Activated CD8-positive, alpha-beta T cell treated with anti-CD3 and anti-CD28 coated beads for 36 hours (primary cell): ENCODE data around the gene HLA-DRA. TPM values are rescaled to one million over a fixed set of nuclear protein-coding genes. Genes with fewer than 3 reads are reported as not detected.

Experiments
- ATAC-seq: fragments of 200-7000 bp; cut with Tn5 transposase; one replicate; pipeline ENCODE4 v1.10.0; 2021; ENCODE audit warnings: mild to moderate bottlenecking, moderate library complexity
- CTCF ChIA-PET: fragments of 350-600 bp; sonication (Branson Sonifier 250); formaldehyde crosslinking; loops from one replicate; lab custom pipeline; 2021; ENCODE audit warnings: antibody characterized with exemption; lab: Charles Lee
- POLR2A ChIA-PET: fragments of 350-600 bp; sonication (Branson Sonifier 250); formaldehyde crosslinking; loops from one replicate; lab custom pipeline; 2021; ENCODE audit warnings: antibody characterized with exemption; lab: Charles Lee
- DNase-seq: peaks from one replicate; pipeline ENCODE4 v3.0.0-alpha.2; 2020
- H3K27ac Mint-ChIP-seq: one replicate; pipeline ENCODE4 v1.8.0; 2021; ENCODE audit warnings: mild to moderate bottlenecking, mixed read lengths
- H3K27me3 Mint-ChIP-seq: one replicate; pipeline ENCODE4 v1.8.0; 2021; ENCODE audit warnings: mixed read lengths
- H3K36me3 Mint-ChIP-seq: one replicate; pipeline ENCODE4 v1.8.0; 2021; ENCODE audit warnings: low read depth, mixed read lengths
- H3K4me1 Mint-ChIP-seq: one replicate; pipeline ENCODE4 v1.8.0; 2021; ENCODE audit warnings: low read depth, mixed read lengths
- H3K4me3 Mint-ChIP-seq: one replicate; pipeline ENCODE4 v1.8.0; 2021; ENCODE audit warnings: mild to moderate bottlenecking, moderate library complexity, mixed read lengths
- H3K9me3 Mint-ChIP-seq: one replicate; pipeline ENCODE4 v1.8.0; 2021; ENCODE audit warnings: mixed read lengths
- CTCF ChIP-seq: fragments of 200-600 bp; IDR thresholded peaks from one replicate; pipeline ENCODE4 v1.8.0; 2022; ENCODE audit warnings: antibody characterized with exemption, mild to moderate bottlenecking
- intact Hi-C: fragments of 100-400 bp; cut with micrococcal nuclease; formaldehyde crosslinking; loops from one replicate; pipeline ENCODE4 v1.10.0; 2022
- total RNA-seq, 2 experiments: library from RNA; stranded (reverse); gene quantifications; one replicate each; pipeline ENCODE4 v1.2.3, GENCODE V29; 2021

HLA-DRA gene
- total RNA-seq, 2 experiments from 2014 or later, result 8.6 to 9.2 TPM

GRCh38 chr6:32483968-32484613 is 44.4 kb downstream of the HLA-DRA start:
- H3K4me3 Mint-ChIP-seq, result no peak overlapping the region
- CTCF ChIA-PET, result interaction anchor here (0.8 to 1.3 kb wide), 2 partner anchors 70 to 152 kb away, joined by 3 read pairs; no protein-coding TSS in a partner anchor
- no peaks in the 10 kb centered on the region for H3K36me3 Mint-ChIP-seq
- H3K27me3 Mint-ChIP-seq, result peaks cover 14% of the 10 kb centered on the region
- DNase-seq (no peak), ATAC-seq (no peak)
- H3K4me1 Mint-ChIP-seq, result no peaks in the 10 kb centered on the region
- no peak overlapping the region for H3K27ac Mint-ChIP-seq
- no peak for TF ChIP-seq CTCF
- intact Hi-C loops, result loop anchor here (10.0 kb wide), 1 partner anchor 91 kb away; no protein-coding TSS in a partner anchor
- POLR2A ChIA-PET, result interaction anchor here (0.7 to 1.0 kb wide), 2 partner anchors 28 to 180 kb away, joined by 3 read pairs; no protein-coding TSS in a partner anchor
- H3K9me3 Mint-ChIP-seq, result no peaks in the 10 kb centered on the region

GRCh38 chr6:32484614-32484998 is 44.9 kb downstream of the HLA-DRA start:
- Mint-ChIP-seq H3K36me3 (no peaks in the 10 kb centered on the region), H3K9me3 (no peaks in the 10 kb centered on the region), H3K4me3 (no peak overlapping the region), H3K27me3 (peaks cover 14% of the 10 kb centered on the region), H3K27ac (no peak overlapping the region), H3K4me1 (no peaks in the 10 kb centered on the region)
- CTCF ChIA-PET, result no interaction called here
- DNase-seq, result no peak
- intact Hi-C loops, result loop anchor here (10.0 kb wide), 1 partner anchor 90 kb away; no protein-coding TSS in a partner anchor
- no peak for ATAC-seq
- TF ChIP-seq CTCF, result no peak
- POLR2A ChIA-PET, result no interaction called here

GRCh38 chr6:32488083-32488482 is 48.4 kb downstream of the HLA-DRA start:
- H3K27me3 Mint-ChIP-seq, result peaks cover 7% of the 10 kb centered on the region

GRCh38 chr6:32491700-32492099 is 52.0 kb downstream of the HLA-DRA start:
- H3K9me3 Mint-ChIP-seq, result no peaks in the 10 kb centered on the region
- no peak for TF ChIP-seq CTCF
- ChIA-PET CTCF (no interaction called here), POLR2A (no interaction called here)
- H3K27me3 Mint-ChIP-seq, result peaks cover 8% of the 10 kb centered on the region
- no peaks in the 10 kb centered on the region for H3K4me1 Mint-ChIP-seq
- ATAC-seq (no peak), DNase-seq (no peak)
- intact Hi-C loops, result no loop called here
- H3K27ac Mint-ChIP-seq, result no peak overlapping the region
- no peaks in the 10 kb centered on the region for H3K36me3 Mint-ChIP-seq
- no peak overlapping the region for H3K4me3 Mint-ChIP-seq

More at GRCh38 chr6:32488083-32488482, 48.4 kb downstream of the HLA-DRA start:
- ATAC-seq (no peak), DNase-seq (no peak)
- Mint-ChIP-seq H3K9me3 (no peaks in the 10 kb centered on the region), H3K4me3 (no peak overlapping the region), H3K36me3 (no peaks in the 10 kb centered on the region), H3K4me1 (no peaks in the 10 kb centered on the region), H3K27ac (no peak overlapping the region)
- intact Hi-C loops, result loop anchor here (10.0 kb wide), 1 partner anchor 87 kb away; no protein-coding TSS in a partner anchor
- ChIA-PET POLR2A (no interaction called here), CTCF (no interaction called here)
- TF ChIP-seq CTCF, result no peak

- DNase-seq (no peak), ATAC-seq (no peak)
- ChIA-PET CTCF (no interaction called here), POLR2A (no interaction called here)
- no peak overlapping the region for H3K27ac Mint-ChIP-seq
- no peaks in the 10 kb centered on the region for H3K9me3 Mint-ChIP-seq
- peaks cover 8% of the 10 kb centered on the region for H3K27me3 Mint-ChIP-seq
- H3K4me3 Mint-ChIP-seq, result no peak overlapping the region
- no peaks in the 10 kb centered on the region for H3K36me3 Mint-ChIP-seq
- H3K4me1 Mint-ChIP-seq, result no peaks in the 10 kb centered on the region
- intact Hi-C loops, result no loop called here
- no peak for TF ChIP-seq CTCF
These were observed 52.7 kb downstream of the HLA-DRA start for GRCh38 chr6:32492351-32492750.

Other genes with a start within 250 kb of the HLA-DRA start
- gene PBX2, start 249.7 kb upstream of the HLA-DRA start, total RNA-seq, result 10 to 100 TPM; 59.6 to 64.2 TPM
- gene GPSM3, start 247.2 kb upstream of the HLA-DRA start, total RNA-seq, result 10 to 100 TPM; 67.8 to 68.7 TPM
- 1 to 10 TPM; 1.2 to 1.3 TPM for gene NOTCH4, start 215.8 kb upstream of the HLA-DRA start, total RNA-seq
- not detected for gene TSBP1, start 68.0 kb upstream of the HLA-DRA start, total RNA-seq
- gene BTNL2, start 32.7 kb upstream of the HLA-DRA start, total RNA-seq, result not detected
- 1 to 10 TPM; 4.9 to 5.9 TPM for gene HLA-DRB5, start 90.4 kb downstream of the HLA-DRA start, total RNA-seq
- 10 to 100 TPM; 21.8 to 22.7 TPM for gene HLA-DRB1, start 150.0 kb downstream of the HLA-DRA start, total RNA-seq
- gene HLA-DQA1, start 197.5 kb downstream of the HLA-DRA start, total RNA-seq, result 1 to 10 TPM; 3.4 to 3.9 TPM
- 1 to 10 TPM; 5.3 to 6.9 TPM for gene HLA-DQB1, start 226.8 kb downstream of the HLA-DRA start, total RNA-seq